Cortex of kidney (tissue), 1 donor: ENCODE results near the gene ZBTB16.

Experiments
- DNase-seq: peaks from one replicate; lab custom pipeline; 2025; lab: John Stamatoyannopoulos, UW

Gene ZBTB16

GRCh38 chr11:114243461-114244372 lies 184.2 kb downstream of the ZBTB16 start:
- no peak for DNase-seq

DNA sequence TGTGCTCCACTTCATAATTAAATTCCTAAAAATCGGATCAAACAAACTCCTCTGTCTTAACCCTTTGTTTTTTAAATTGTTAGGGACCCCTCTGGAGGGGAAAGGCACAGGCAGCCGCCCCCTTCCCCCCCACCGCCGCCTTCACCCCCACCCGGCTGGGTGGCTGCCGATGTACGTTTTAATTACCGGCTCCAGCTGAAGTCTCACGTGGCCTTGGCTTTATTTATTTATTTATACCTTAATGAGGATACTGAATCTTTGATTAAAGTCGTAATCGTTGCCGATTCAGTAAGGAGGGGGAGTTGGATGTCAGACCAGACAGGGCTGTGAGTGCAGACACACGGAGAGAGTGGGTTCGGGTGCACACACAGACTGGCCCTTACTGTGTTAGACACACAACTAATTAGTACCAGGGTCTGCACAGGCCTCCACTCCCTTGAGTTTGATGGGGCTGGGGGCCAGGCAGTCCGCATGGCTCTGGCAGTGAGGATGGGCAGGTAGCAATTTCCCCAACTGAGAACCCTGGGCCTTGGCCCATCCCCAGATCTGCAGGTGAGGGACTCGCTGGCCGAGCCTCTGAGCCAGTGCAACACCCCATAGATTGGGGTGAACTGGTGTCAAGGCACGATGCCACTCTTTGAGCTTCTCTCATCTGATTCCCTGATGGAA lies 185.3 kb downstream of the ZBTB16 start:
- no peak for DNase-seq

DNA sequence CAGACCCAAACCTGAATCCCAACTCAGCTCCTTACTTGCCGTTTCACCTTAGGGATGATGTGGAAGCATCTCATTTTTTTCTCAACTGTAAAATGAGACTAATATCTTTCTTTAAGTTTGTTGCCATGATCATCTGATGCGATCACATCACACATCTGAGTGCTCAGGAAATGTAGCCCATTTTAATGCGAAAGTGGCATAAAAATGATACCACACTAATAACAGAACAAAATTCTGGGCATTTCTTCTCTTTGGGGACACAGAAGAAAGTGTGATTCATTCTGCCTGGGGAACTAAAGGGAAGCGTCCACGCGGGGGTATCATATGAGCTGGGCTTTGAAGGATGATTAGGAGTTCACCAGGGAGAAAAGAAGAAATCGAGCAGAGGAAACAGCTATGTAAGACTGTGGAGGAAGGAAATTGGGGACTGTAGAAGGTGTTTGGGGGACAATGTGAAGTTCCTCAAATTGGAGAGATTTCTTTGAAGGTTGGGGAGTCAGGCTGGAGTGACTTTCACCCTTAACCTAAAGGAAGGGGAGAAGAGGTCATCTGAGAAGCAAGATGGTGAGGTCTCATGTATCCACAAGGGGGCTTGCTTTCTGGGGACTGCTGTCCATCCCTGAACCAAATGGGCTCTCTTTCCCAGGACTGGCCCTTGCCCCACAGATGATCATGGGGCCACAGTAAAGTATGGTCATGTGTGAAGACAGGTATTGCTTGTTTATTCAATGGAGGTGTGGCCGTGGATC lies 187.0 kb downstream of the ZBTB16 start:
- DNase-seq = no peak

DNA sequence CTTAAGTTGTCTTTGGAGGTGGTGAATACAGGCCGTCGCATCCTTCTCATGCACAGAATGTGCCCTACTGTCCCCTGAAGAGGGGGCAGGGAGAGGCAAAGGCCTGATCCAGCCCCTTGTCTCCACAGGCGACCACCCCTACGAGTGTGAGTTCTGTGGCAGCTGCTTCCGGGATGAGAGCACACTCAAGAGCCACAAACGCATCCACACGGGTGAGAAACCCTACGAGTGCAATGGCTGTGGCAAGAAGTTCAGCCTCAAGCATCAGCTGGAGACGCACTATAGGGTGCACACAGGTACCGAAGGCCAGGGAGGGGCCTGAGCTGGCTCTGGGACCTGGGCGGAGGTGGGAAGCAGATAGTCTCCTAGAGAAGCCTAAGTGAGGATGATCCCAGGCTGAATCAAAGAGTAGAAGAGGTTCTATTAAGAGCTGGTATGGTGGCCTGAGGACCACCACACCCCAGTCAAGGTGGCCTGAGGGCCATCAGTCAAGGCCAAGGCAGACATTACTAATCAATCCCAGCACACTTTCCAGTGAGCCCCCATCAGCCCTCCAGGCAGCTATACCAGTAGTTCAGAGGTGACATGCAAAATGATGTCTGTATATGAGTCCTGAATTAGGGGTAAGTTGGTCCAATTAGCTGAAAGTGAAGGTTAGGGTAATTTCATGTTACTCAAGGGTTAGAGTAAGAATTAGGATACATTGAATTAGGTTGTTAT lies 187.7 kb downstream of the ZBTB16 start:
- DNase-seq = no peak

GRCh38 chr11:114250180-114250579 lies 190.7 kb downstream of the ZBTB16 start:
- no peak for DNase-seq

DNA sequence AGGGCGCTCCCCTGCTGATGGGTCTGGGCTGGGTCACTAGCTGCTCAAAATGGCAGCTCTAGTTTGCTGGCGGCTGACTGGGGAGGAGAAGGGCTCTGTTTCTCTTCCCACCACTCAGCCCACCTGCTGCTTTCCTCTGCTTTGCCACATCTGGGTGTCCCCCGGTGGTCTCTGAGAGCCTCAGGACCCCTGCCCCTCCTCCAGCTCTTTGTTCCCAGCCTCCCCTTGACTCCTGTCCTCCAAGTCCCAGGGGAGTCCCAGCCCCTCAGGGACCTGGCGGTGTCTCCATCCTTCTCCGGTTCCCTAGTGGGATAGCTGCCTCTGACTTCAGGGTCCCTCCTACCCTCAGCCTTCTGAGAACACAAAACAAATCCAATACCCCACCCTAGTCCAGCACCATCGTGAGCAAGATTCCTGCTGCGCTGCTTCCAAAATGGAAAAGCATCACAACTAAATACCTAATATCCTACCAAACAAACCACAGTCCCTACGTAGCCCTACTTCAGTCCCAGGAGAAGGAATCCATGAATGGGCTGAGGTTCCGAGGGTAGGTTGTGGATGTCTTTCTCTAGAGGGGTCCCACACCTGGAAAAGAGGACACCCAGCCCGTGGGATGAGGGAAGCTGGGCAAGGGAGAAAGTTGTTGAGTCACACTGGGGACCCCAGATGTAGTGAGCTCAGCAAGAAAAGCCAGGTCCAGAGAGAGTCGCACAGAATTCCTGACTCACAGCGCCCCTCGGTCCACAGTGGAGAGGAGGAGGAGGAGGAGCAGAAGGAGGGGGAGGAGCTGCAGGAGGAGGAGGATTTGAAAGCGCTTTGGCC lies 191.7 kb downstream of the ZBTB16 start:
- DNase-seq = no peak

DNA sequence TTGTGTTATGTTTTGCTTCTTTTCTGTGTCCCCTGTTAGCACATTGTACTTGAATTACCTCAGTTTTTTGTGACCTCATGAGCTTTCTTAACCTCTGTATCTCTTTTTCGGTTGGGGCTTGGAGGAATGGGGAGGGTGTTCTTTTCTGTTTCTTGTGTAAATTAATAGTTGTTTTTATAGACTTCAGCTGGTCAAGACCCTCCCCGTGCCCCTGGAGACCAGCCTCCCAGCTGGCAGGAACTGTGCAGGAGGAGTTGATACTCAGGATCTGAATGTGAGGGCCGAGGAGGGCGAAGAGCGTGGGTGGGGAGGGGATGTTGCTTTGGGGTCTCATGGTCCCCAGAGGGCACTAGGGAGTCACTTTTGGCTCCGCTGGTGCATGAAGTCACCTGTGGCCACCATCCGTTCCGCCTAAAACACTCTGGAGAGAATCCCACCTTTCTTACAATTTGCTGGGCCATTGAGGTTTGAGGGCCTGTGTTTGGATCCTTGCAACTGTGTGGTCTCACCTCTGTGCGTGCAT lies 192.4 kb downstream of the ZBTB16 start:
- no peak for DNase-seq

DNA sequence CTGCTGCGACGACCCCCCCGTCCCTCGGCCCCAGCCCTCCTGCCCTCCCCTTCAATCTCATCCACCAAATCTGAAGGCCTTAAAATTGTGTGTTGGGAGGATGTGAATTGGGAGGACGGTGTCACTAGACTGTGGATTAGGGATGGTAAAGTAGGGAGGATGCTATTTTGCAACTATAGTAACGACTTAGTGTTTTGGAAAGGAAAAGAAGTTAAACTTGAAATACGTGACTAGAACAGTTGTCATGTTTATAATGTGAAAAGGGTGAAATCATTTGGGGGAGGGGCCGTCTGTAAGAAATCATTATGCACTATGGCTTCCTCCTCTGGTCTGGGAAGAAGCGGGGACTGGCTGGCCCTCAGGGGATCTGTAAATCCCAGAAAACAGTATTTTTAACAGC lies 193.3 kb downstream of the ZBTB16 start:
- DNase-seq = no peak

DNA sequence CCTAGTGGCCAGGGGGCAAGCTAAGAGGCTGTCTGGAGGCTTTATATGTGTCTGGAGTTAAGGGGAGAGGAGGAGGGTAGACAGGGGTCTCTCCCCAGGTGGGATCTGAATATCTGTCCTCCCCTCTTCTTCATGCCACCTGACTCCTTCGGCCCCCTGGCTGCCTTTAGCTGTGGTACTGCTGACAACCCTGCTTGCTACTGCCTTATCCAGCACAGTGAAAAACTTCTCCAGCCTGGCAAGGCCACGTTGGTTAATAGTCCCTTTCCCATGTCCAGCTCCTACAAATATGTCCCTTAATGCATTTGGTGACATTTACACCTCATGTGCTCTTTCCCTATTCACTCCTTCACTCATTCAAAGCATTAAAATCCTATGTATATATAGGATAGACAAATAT lies 194.3 kb downstream of the ZBTB16 start:
- DNase-seq = no peak

DNA sequence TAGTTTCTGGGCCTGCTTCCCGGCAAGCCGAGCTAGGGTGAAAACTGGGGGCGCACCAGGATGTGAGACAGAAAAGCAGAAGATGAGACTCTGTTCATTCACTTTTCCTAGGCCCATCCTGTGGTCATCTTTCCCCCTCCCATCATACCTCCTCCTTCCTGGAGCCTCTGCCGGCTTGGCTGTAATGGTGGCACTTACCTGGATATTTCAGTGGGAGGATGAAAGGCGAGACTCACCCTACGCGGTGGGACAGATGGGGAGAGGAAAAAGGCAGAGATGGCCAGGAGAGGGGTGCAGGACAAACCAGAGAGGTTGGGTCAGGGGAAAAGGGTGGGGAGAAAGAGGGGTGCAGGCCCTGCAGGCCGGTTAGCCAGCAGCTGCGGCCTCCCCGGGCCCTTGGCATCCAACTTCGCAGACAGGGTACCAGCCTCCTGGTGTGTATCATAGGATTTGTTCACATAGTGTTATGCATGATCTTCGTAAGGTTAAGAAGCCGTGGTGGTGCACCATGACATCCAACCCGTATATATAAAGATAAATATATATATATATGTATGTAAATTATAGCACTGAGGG lies 195.1 kb downstream of the ZBTB16 start:
- DNase-seq = no peak

- no peak for DNase-seq
Observed at GRCh38 chr11:114255289-114255688, 195.8 kb downstream of the ZBTB16 start.

DNA sequence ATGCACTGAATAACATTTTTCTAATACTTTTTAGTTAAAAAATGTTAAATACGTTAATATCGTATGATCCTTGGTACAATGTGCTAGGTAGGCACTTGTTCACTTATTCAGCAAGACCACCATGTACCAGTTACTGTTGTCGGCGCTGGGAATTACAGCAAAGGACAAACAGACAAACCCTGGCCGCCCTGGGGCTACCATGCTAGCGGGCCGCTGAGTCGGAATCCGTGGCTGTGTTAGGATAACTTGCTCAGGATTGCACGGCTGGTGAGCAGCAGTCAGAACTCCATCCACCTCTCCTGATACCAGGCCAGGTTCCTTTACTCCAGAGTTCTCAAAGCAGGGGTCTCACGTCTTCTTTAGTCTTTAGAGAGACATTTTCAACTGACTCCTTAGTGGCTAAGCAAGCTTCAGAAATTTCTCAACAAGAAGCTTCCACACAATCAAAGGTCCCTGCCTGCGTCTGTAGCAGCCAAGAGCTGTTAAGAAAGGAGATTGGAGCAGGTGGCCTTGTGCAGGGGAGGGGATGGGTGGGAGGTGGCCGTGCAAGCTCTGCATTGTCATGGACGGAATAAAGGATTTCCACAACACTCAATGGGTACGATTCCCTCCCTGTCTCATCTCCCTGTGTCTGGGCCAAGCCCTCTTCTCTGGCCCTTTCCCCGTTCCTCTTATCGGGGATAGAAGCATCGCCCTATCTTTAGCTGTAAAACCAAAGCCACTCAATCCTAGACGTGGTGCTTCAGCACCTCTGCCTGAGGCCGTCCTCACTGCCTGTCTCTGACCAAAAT lies 196.9 kb downstream of the ZBTB16 start:
- no peak for DNase-seq

DNA sequence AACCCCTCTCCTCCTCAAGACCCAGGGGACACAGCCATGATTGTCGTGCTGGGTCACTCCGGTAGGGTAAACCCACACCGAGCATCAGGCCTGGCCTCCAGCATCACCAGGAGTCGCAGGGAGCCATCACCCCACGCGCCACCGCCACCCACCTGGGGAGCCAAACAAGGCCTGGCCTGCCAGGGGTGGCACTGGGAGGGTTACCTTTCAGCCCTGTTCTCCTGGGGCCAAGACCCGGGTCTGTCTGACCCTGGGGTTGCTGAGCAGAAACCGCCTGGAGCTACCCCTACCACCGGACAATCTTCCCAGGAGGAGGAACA lies 197.4 kb downstream of the ZBTB16 start:
- no peak for DNase-seq

GRCh38 chr11:114257621-114258558 lies 198.4 kb downstream of the ZBTB16 start:
- DNase-seq = no peak

- no peak for DNase-seq
Observed at GRCh38 chr11:114258696-114259095, 199.2 kb downstream of the ZBTB16 start.

DNA sequence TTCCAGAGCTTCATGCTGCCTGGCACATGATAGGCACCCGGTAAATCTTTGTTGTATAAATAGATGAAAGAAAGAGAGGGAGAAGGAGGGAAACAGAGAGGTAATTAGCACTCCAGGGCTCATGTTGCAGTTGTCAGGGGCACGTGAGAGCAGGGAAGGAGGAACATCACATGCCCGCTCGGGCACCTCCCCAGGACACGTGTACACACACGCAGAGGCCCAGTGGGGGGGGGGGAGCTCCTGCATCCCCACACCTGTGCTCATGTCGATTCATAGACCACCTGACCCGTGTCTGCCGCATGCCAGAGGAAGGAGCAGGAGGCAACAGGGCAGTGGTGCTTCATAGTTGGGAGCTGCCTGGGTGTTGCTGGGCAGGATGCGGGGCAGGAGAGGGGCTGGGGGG lies 199.6 kb downstream of the ZBTB16 start:
- DNase-seq = no peak

- no peak for DNase-seq
Observed at GRCh38 chr11:114259551-114259983, 200.1 kb downstream of the ZBTB16 start.

DNA sequence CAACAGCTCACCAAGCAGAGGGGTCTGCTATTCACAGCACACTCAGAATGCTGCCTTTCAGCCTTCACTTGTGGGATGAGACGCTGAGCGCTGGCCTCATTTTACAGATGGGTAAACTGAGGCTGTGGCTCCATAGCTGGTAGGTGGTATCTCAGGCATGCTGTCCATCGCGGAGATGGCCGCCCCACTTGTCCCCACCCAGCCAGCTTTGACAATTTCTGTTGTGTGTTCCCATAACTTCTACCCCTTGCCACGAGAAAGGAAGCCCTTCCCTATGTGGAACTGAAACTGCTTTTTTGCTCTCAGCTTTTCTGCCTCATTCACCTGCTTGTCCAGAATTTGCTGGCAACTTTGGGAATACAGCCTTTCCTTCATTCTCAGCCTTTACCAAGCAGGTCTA lies 200.6 kb downstream of the ZBTB16 start:
- no peak for DNase-seq

GRCh38 chr11:114260483-114260882 lies 201.0 kb downstream of the ZBTB16 start:
- no peak for DNase-seq
